Cardiac muscle cell (in vitro differentiated cells and primary cell): Measurements from ENCODE around the gene COLQ. TPM values are rescaled to one million over a fixed set of nuclear protein-coding genes. Genes with fewer than 3 reads are reported as not detected.

Experiments used
- DNase-seq, 2 donors: peaks; one replicate each; pipeline versions ENCODE4 v3.0.0 to v3.0.0-alpha.2; 2010 to 2017; ENCODE audit warnings: low read depth in 1 of 2, low spot score in 1 of 2
- H3K27ac ChIP-seq: fragments of 200-600 bp; sonication (generic); 2 replicates; pipeline ENCODE4 v1.5.1; 2016
- H3K27me3 ChIP-seq: fragments of 200-600 bp; sonication (generic); 2 replicates; pipeline ENCODE4 v1.6.0; 2016; ENCODE audit warnings: control low read depth
- H3K36me3 ChIP-seq: fragments of 200-600 bp; sonication (generic); 2 replicates; pipeline ENCODE4 v1.5.1; 2016; ENCODE audit warnings: control low read depth
- H3K4me1 ChIP-seq: fragments of 200-600 bp; sonication (generic); 2 replicates; pipeline ENCODE4 v1.8.1; 2017; ENCODE audit warnings: low read depth, mild to moderate bottlenecking, mixed run types
- H3K4me3 ChIP-seq: fragments of 200-600 bp; sonication (generic); 2 replicates; pipeline ENCODE4 v1.5.1; 2016; ENCODE audit warnings: mild to moderate bottlenecking
- H3K9me3 ChIP-seq: fragments of 200-600 bp; sonication (generic); 2 replicates; pipeline ENCODE4 v1.5.1; 2017; ENCODE audit warnings: low read depth, mild to moderate bottlenecking, control low read depth
- CTCF ChIP-seq: IDR thresholded peaks from 2 replicates; pipeline ENCODE4 v1.5.1; 2012; ENCODE audit warnings: low read depth, mild to moderate bottlenecking, low read length
- polyA plus RNA-seq: library from polyadenylated mRNA; unstranded; fragments of >200 nt; fragmentation: Nextera tagmentation; extraction: Ambion mirVana; gene quantifications from 2 replicates; pipeline ENCODE4 v1.2.1, GENCODE V29; 2016
- total RNA-seq: library from RNA; depleted of rRNA; stranded (reverse); fragments of >200 nt; gene quantifications from 2 replicates; pipeline ENCODE4 v1.2.3, GENCODE V29; 2016

The COLQ gene
- total and polyA plus RNA-seq, 2 experiments from 2014 or later, result 7.5 to 10.4 TPM

- Histone ChIP-seq H3K4me3 (no peak overlapping the region), H3K27ac (no peak overlapping the region), H3K27me3 (no peaks in the 10 kb centered on the region), H3K4me1 (no peaks in the 10 kb centered on the region), H3K36me3 (no peaks in the 10 kb centered on the region), H3K9me3 (no peaks in the 10 kb centered on the region)
- DNase-seq, result no peak
- TF ChIP-seq CTCF, result no peak
These were observed 66.5 kb downstream of the COLQ start for GRCh38 chr3:15454965-15455364.

- Histone ChIP-seq H3K4me3 (no peak overlapping the region), H3K27ac (no peak overlapping the region), H3K27me3 (no peaks in the 10 kb centered on the region), H3K36me3 (no peaks in the 10 kb centered on the region), H3K4me1 (no peaks in the 10 kb centered on the region), H3K9me3 (no peaks in the 10 kb centered on the region)
- no peak for DNase-seq
- TF ChIP-seq CTCF, result no peak
These were observed 67.4 kb downstream of the COLQ start for GRCh38 chr3:15453991-15454625.

DNA sequence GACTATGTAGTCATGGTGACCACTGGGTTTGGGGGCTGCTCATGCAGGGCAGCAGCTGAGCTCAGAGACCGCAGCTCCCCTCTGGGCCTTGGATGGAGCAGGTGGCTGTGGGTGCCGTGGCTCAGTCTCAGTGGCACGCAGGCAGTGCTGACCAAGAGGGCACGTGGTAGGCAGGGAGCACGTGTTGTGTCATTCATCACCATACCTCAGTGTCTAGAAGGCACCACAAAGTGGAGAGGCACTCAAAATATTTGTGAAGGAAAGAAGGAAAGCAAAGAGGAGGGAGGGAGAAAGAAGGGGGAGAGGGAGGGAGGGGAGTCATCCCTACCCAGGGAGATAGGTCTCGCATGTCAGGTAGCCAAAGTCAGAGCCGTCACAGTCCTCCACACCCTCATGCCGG lies 68.0 kb downstream of the COLQ start:
- Histone ChIP-seq H3K27ac (no peak overlapping the region), H3K9me3 (no peaks in the 10 kb centered on the region), H3K4me3 (no peak overlapping the region), H3K4me1 (no peaks in the 10 kb centered on the region), H3K27me3 (no peaks in the 10 kb centered on the region), H3K36me3 (no peaks in the 10 kb centered on the region)
- TF ChIP-seq CTCF, result no peak
- no peak for DNase-seq

GRCh38 chr3:15452961-15453360 lies 68.5 kb downstream of the COLQ start:
- DNase-seq, result no peak
- Histone ChIP-seq H3K27ac (no peak overlapping the region), H3K36me3 (no peaks in the 10 kb centered on the region), H3K27me3 (no peaks in the 10 kb centered on the region), H3K4me1 (no peaks in the 10 kb centered on the region), H3K4me3 (no peak overlapping the region), H3K9me3 (no peaks in the 10 kb centered on the region)
- no peak for TF ChIP-seq CTCF

DNA sequence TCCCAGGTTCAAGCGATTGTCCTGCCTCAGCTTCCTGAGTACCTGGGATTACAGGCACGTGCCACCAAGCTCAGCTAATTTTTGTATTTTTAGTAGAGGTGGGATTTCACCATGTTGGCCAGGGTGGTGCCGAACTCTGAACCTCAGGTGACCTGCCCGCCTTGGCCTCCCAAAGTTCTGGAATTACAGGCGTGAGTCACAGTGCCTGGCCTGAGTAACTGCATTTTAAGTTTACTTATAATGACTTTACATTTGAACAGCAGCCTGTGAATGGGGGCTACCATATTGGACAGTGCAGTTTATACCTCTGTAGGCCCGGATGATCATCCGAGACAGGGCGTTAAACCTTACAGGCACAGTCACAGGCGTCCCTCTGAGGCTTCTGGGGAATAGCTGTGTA lies 69.3 kb downstream of the COLQ start:
- Histone ChIP-seq H3K4me3 (no peak overlapping the region), H3K27me3 (no peaks in the 10 kb centered on the region), H3K27ac (no peak overlapping the region), H3K36me3 (no peaks in the 10 kb centered on the region), H3K4me1 (no peaks in the 10 kb centered on the region), H3K9me3 (no peaks in the 10 kb centered on the region)
- no peak for TF ChIP-seq CTCF
- no peak for DNase-seq
